SU-DHL-6 (cell line): ENCODE data around the gene SEPTIN3.

ENCODE experiments used
- H2AFZ ChIP-seq: fragments of 200-600 bp; sonication (generic); 2 replicates; pipeline ENCODE4 v1.6.1; 2014; ENCODE audit warnings: low read depth, mild to moderate bottlenecking, moderate library complexity, mixed read lengths, antibody characterized with exemption, low read length; ENCODE audit not compliant: severe bottlenecking
- H3F3A ChIP-seq: fragments of 200-600 bp; shearing (Covaris generic); 2 replicates; pipeline ENCODE4 v1.6.0; 2016; ENCODE audit warnings: antibody characterized with exemption, mild to moderate bottlenecking; ENCODE audit not compliant: insufficient read depth
- H3K27ac ChIP-seq: fragments of 200-600 bp; sonication (generic); 2 replicates; pipeline ENCODE4 v1.5.1; 2016; ENCODE audit warnings: low read depth, mild to moderate bottlenecking, low read length, moderate library complexity, mixed read lengths
- H3K27me3 ChIP-seq: fragments of 200-600 bp; sonication (generic), shearing (Covaris generic); 2 replicates; pipeline ENCODE4 v1.6.0; 2014; ENCODE audit warnings: mild to moderate bottlenecking, low read length
- H3K36me3 ChIP-seq: fragments of 200-600 bp; sonication (generic); 2 replicates; pipeline ENCODE4 v1.6.1; 2014; ENCODE audit warnings: mild to moderate bottlenecking, low read length, mixed read lengths
- H3K4me2 ChIP-seq: fragments of 300-600, 200-600 bp; shearing (Covaris generic), sonication (generic); 2 replicates; pipeline ENCODE4 v1.6.0; 2014; ENCODE audit warnings: low read length, low read depth, mild to moderate bottlenecking; ENCODE audit not compliant: poor library complexity, severe bottlenecking
- H3K4me3 ChIP-seq: fragments of 200-600 bp; sonication (generic); 2 replicates; pipeline ENCODE4 v1.5.1; 2014; ENCODE audit warnings: antibody characterized with exemption, low read length, mild to moderate bottlenecking, mixed read lengths; ENCODE audit not compliant: insufficient read depth, poor library complexity, severe bottlenecking
- H3K79me2 ChIP-seq: fragments of 200-600 bp; sonication (generic); 2 replicates; pipeline ENCODE4 v1.6.1; 2014; ENCODE audit warnings: mild to moderate bottlenecking, low read length, moderate library complexity; ENCODE audit not compliant: insufficient read depth
- H3K9ac ChIP-seq: fragments of 200-600 bp; sonication (generic); 2 replicates; pipeline ENCODE4 v1.7.0; 2014; ENCODE audit warnings: mild to moderate bottlenecking, low read length
- H3K9me2 ChIP-seq: fragments of 200-600 bp; sonication (generic); replicated peaks from 2 replicates; pipeline ENCODE4 v1.6.1; 2014; ENCODE audit warnings: low read length; ENCODE audit not compliant: insufficient read depth
- H3K9me3 ChIP-seq: fragments of 200-600 bp; sonication (generic); 2 replicates; pipeline ENCODE4 v1.6.1; 2014; ENCODE audit warnings: low read length, mixed read lengths; ENCODE audit not compliant: insufficient read depth
- H4K20me1 ChIP-seq: fragments of 200-600 bp; sonication (generic); 2 replicates; pipeline ENCODE4 v1.6.1; 2014; ENCODE audit warnings: low read depth, mild to moderate bottlenecking, antibody characterized with exemption, low read length, moderate library complexity, mixed read lengths
- CTCF ChIP-seq: fragments of 200-600 bp; sonication (generic); IDR thresholded peaks from one replicate; pipeline ENCODE4 v1.5.1; 2017; ENCODE audit warnings: antibody characterized with exemption, mild to moderate bottlenecking, low read length, moderate library complexity; ENCODE audit not compliant: insufficient read depth, poor library complexity, severe bottlenecking
- EZH2phosphoT487 ChIP-seq: fragments of 200-600 bp; sonication (generic), shearing (Covaris generic); conservative IDR thresholded peaks from 2 replicates; pipeline ENCODE4 v1.6.1; 2018; ENCODE audit warnings: mild to moderate bottlenecking, antibody characterized with exemption, low read length, moderate library complexity, mixed read lengths

SEPTIN3 gene

GRCh38 chr22:41936894-41937169 lies 32.4 kb upstream of the SEPTIN3 start:
- Histone ChIP-seq H3K79me2 (no peaks in the 10 kb centered on the region; the same call in 1 of the 2 replicates), H3K4me2 (peak overlapping the region; percentile 40), H3K9me3 (no peaks in the 10 kb centered on the region), H3F3A (peaks cover 61% of the 10 kb centered on the region), H2AFZ (no peak overlapping the region), H3K9me2 (no peaks in the 10 kb centered on the region), H3K36me3 (0 out of 2 replicates have a peak, but pooled peaks cover 6% of the 10 kb centered on the region), H3K27me3 (no peaks in the 10 kb centered on the region), H4K20me1 (no peaks in the 10 kb centered on the region), H3K27ac (peak overlapping the region; percentile 93), H3K4me3 (no peak overlapping the region), H3K9ac (peak overlapping the region; percentile 27)
- TF ChIP-seq CTCF = no peak
- TF ChIP-seq EZH2phosphoT487 = no peak

- Histone ChIP-seq H3K27ac (peak overlapping the region; percentile 93), H2AFZ (no peak overlapping the region), H3K9ac (peak overlapping the region; percentile 51), H3F3A (peaks cover 77% of the 10 kb centered on the region), H3K27me3 (no peaks in the 10 kb centered on the region), H3K9me3 (no peaks in the 10 kb centered on the region), H3K4me3 (peak overlapping the region; percentile 9), H3K79me2 (peaks cover 9% of the 10 kb centered on the region), H3K36me3 (peaks cover 14% of the 10 kb centered on the region), H4K20me1 (no peaks in the 10 kb centered on the region), H3K9me2 (no peaks in the 10 kb centered on the region), H3K4me2 (peak overlapping the region; percentile 57)
- no peak for TF ChIP-seq CTCF
- no peak for TF ChIP-seq EZH2phosphoT487
Measured at GRCh38 chr22:41939981-41940831, 29.0 kb upstream of the SEPTIN3 start.

- Histone ChIP-seq H3K36me3 (peaks cover 17% of the 10 kb centered on the region), H2AFZ (no peak overlapping the region), H3K27me3 (no peaks in the 10 kb centered on the region), H3K4me3 (no peak overlapping the region), H3K9ac (peak overlapping the region; percentile 32), H3K9me3 (no peaks in the 10 kb centered on the region), H3K79me2 (peaks cover 18% of the 10 kb centered on the region), H3F3A (peaks cover 74% of the 10 kb centered on the region), H3K9me2 (no peaks in the 10 kb centered on the region), H3K27ac (peak overlapping the region; percentile 93), H4K20me1 (no peaks in the 10 kb centered on the region), H3K4me2 (peak overlapping the region; percentile 57)
- TF ChIP-seq CTCF (peak; percentile 72), EZH2phosphoT487 (no peak)
Measured at GRCh38 chr22:41940832-41941765, 28.1 kb upstream of the SEPTIN3 start.
